ENCODE data around the gene ARHGAP42. TPM values are rescaled to one million over a fixed set of nuclear protein-coding genes. Genes with fewer than 3 reads are reported as not detected.

Gene ARHGAP42
- total RNA-seq, 2 experiments from 2014 or later: not detected

- ChIA-PET POLR2A (no interaction called here), CTCF (no interaction called here)
- intact Hi-C loops (cut with micrococcal nuclease): no loop called here
- no peak for DNase-seq
- H3K36me3 Mint-ChIP-seq: no peaks in the 10 kb centered on the region
- no peaks in the 10 kb centered on the region for H3K4me1 Mint-ChIP-seq (ENCODE audit: low read depth)
- H3K4me3 Mint-ChIP-seq: no peak overlapping the region
- no peak overlapping the region for H3K27ac Mint-ChIP-seq
- H3K9me3 Mint-ChIP-seq: no peaks in the 10 kb centered on the region
- H3K27me3 Mint-ChIP-seq: no peaks in the 10 kb centered on the region
These were observed 114.3 kb downstream of the ARHGAP42 start for GRCh38 chr11:100801225-100801999.

GRCh38 chr11:100805506-100806199 lies 118.6 kb downstream of the ARHGAP42 start:
- Mint-ChIP-seq H3K27me3 (no peaks in the 10 kb centered on the region), H3K9me3 (no peaks in the 10 kb centered on the region), H3K36me3 (no peaks in the 10 kb centered on the region), H3K4me3 (no peak overlapping the region), H3K4me1 (ENCODE audit: low read depth) (no peaks in the 10 kb centered on the region), H3K27ac (no peak overlapping the region)
- intact Hi-C loops (cut with micrococcal nuclease): no loop called here
- POLR2A ChIA-PET: no interaction called here
- CTCF ChIA-PET: no interaction called here
- no peak for DNase-seq

- Mint-ChIP-seq H3K4me3 (no peak overlapping the region), H3K4me1 (ENCODE audit: low read depth) (no peaks in the 10 kb centered on the region), H3K9me3 (no peaks in the 10 kb centered on the region), H3K27me3 (no peaks in the 10 kb centered on the region), H3K36me3 (no peaks in the 10 kb centered on the region), H3K27ac (no peak overlapping the region)
- intact Hi-C loops (cut with micrococcal nuclease): no loop called here
- ChIA-PET POLR2A (no interaction called here), CTCF (no interaction called here)
- DNase-seq: no peak
These were observed 119.2 kb downstream of the ARHGAP42 start for GRCh38 chr11:100806296-100806695.

GRCh38 chr11:100808904-100809491 lies 121.9 kb downstream of the ARHGAP42 start:
- H3K4me3 Mint-ChIP-seq: no peak overlapping the region
- H3K27ac Mint-ChIP-seq: no peak overlapping the region
- POLR2A ChIA-PET: no interaction called here
- CTCF ChIA-PET: no interaction called here
- H3K9me3 Mint-ChIP-seq: peaks cover 3% of the 10 kb centered on the region
- no peak for DNase-seq
- no peaks in the 10 kb centered on the region for H3K27me3 Mint-ChIP-seq
- H3K36me3 Mint-ChIP-seq: no peaks in the 10 kb centered on the region
- no peaks in the 10 kb centered on the region for H3K4me1 Mint-ChIP-seq (ENCODE audit: low read depth)
- intact Hi-C loops (cut with micrococcal nuclease): no loop called here

GRCh38 chr11:100810146-100810545 lies 123.1 kb downstream of the ARHGAP42 start:
- Mint-ChIP-seq H3K36me3 (no peaks in the 10 kb centered on the region), H3K4me1 (ENCODE audit: low read depth) (no peaks in the 10 kb centered on the region), H3K4me3 (no peak overlapping the region), H3K9me3 (peaks cover 3% of the 10 kb centered on the region), H3K27ac (no peak overlapping the region), H3K27me3 (no peaks in the 10 kb centered on the region)
- ChIA-PET POLR2A (no interaction called here), CTCF (no interaction called here)
- no peak for DNase-seq
- intact Hi-C loops (cut with micrococcal nuclease): no loop called here

GRCh38 chr11:100810666-100811065 lies 123.6 kb downstream of the ARHGAP42 start:
- no peak for DNase-seq
- intact Hi-C loops (cut with micrococcal nuclease): no loop called here
- CTCF ChIA-PET: no interaction called here
- Mint-ChIP-seq H3K27me3 (no peaks in the 10 kb centered on the region), H3K9me3 (peaks cover 4% of the 10 kb centered on the region), H3K4me1 (ENCODE audit: low read depth) (no peaks in the 10 kb centered on the region), H3K27ac (no peak overlapping the region), H3K36me3 (no peaks in the 10 kb centered on the region), H3K4me3 (no peak overlapping the region)
- POLR2A ChIA-PET: no interaction called here

GRCh38 chr11:100812517-100812916 lies 125.4 kb downstream of the ARHGAP42 start:
- Mint-ChIP-seq H3K36me3 (no peaks in the 10 kb centered on the region), H3K4me3 (no peak overlapping the region), H3K4me1 (ENCODE audit: low read depth) (no peaks in the 10 kb centered on the region), H3K27me3 (no peaks in the 10 kb centered on the region), H3K27ac (no peak overlapping the region), H3K9me3 (peaks cover 6% of the 10 kb centered on the region)
- POLR2A ChIA-PET: no interaction called here
- CTCF ChIA-PET: no interaction called here
- no peak for DNase-seq
- intact Hi-C loops (cut with micrococcal nuclease): no loop called here

GRCh38 chr11:100815787-100816330 lies 128.8 kb downstream of the ARHGAP42 start:
- H3K9me3 Mint-ChIP-seq: peaks cover 6% of the 10 kb centered on the region
- intact Hi-C loops (cut with micrococcal nuclease): no loop called here
- H3K27ac Mint-ChIP-seq: no peak overlapping the region
- no peak overlapping the region for H3K4me3 Mint-ChIP-seq
- DNase-seq: no peak
- H3K4me1 Mint-ChIP-seq (ENCODE audit: low read depth): no peaks in the 10 kb centered on the region
- ChIA-PET CTCF (no interaction called here), POLR2A (no interaction called here)
- no peaks in the 10 kb centered on the region for H3K36me3 Mint-ChIP-seq
- H3K27me3 Mint-ChIP-seq: no peaks in the 10 kb centered on the region

- Mint-ChIP-seq H3K9me3 (peaks cover 6% of the 10 kb centered on the region), H3K4me1 (ENCODE audit: low read depth) (no peaks in the 10 kb centered on the region), H3K4me3 (no peak overlapping the region), H3K36me3 (no peaks in the 10 kb centered on the region), H3K27me3 (no peaks in the 10 kb centered on the region), H3K27ac (no peak overlapping the region)
- ChIA-PET POLR2A (no interaction called here), CTCF (no interaction called here)
- no peak for DNase-seq
- intact Hi-C loops (cut with micrococcal nuclease): no loop called here
These were observed 129.7 kb downstream of the ARHGAP42 start for GRCh38 chr11:100816823-100817222.

- CTCF ChIA-PET: no interaction called here
- H3K36me3 Mint-ChIP-seq: no peaks in the 10 kb centered on the region
- H3K27ac Mint-ChIP-seq: no peak overlapping the region
These were observed 130.5 kb downstream of the ARHGAP42 start for GRCh38 chr11:100817620-100818019.

GRCh38 chr11:100820621-100821020 lies 133.5 kb downstream of the ARHGAP42 start:
- no peaks in the 10 kb centered on the region for H3K4me1 Mint-ChIP-seq (ENCODE audit: low read depth)
- CTCF ChIA-PET: no interaction called here
- no peaks in the 10 kb centered on the region for H3K36me3 Mint-ChIP-seq
- POLR2A ChIA-PET: no interaction called here
- DNase-seq: no peak
- H3K27me3 Mint-ChIP-seq: no peaks in the 10 kb centered on the region
- H3K27ac Mint-ChIP-seq: no peak overlapping the region
- no peak overlapping the region for H3K4me3 Mint-ChIP-seq
- intact Hi-C loops (cut with micrococcal nuclease): no loop called here
- H3K9me3 Mint-ChIP-seq: peaks cover 2% of the 10 kb centered on the region

More at GRCh38 chr11:100817620-100818019, 130.5 kb downstream of the ARHGAP42 start:
- no peak for DNase-seq
- Mint-ChIP-seq H3K27me3 (no peaks in the 10 kb centered on the region), H3K9me3 (peaks cover 6% of the 10 kb centered on the region), H3K4me3 (no peak overlapping the region), H3K4me1 (ENCODE audit: low read depth) (no peaks in the 10 kb centered on the region)
- POLR2A ChIA-PET: no interaction called here
- intact Hi-C loops (cut with micrococcal nuclease): no loop called here

GRCh38 chr11:100821198-100821597 lies 134.1 kb downstream of the ARHGAP42 start:
- intact Hi-C loops (cut with micrococcal nuclease): no loop called here
- no peaks in the 10 kb centered on the region for H3K4me1 Mint-ChIP-seq (ENCODE audit: low read depth)
- ChIA-PET CTCF (no interaction called here), POLR2A (no interaction called here)
- H3K36me3 Mint-ChIP-seq: no peaks in the 10 kb centered on the region
- H3K27ac Mint-ChIP-seq: no peak overlapping the region
- no peaks in the 10 kb centered on the region for H3K27me3 Mint-ChIP-seq
- no peak overlapping the region for H3K4me3 Mint-ChIP-seq
- no peaks in the 10 kb centered on the region for H3K9me3 Mint-ChIP-seq
- no peak for DNase-seq

- H3K27me3 Mint-ChIP-seq: no peaks in the 10 kb centered on the region
- intact Hi-C loops (cut with micrococcal nuclease): no loop called here
- no peaks in the 10 kb centered on the region for H3K4me1 Mint-ChIP-seq (ENCODE audit: low read depth)
- DNase-seq: no peak
- H3K27ac Mint-ChIP-seq: no peak overlapping the region
- no peaks in the 10 kb centered on the region for H3K9me3 Mint-ChIP-seq
- POLR2A ChIA-PET: no interaction called here
- H3K4me3 Mint-ChIP-seq: no peak overlapping the region
- H3K36me3 Mint-ChIP-seq: no peaks in the 10 kb centered on the region
- CTCF ChIA-PET: no interaction called here
These were observed 136.3 kb downstream of the ARHGAP42 start for GRCh38 chr11:100823360-100823759.
